ENCODE measurements around the gene TNNT2. TPM values are rescaled to one million over a fixed set of nuclear protein-coding genes. Genes with fewer than 3 reads are reported as not detected.

Gene TNNT2
- total and polyA plus RNA-seq, 5 experiments from 2014 or later, result not detected

DNA sequence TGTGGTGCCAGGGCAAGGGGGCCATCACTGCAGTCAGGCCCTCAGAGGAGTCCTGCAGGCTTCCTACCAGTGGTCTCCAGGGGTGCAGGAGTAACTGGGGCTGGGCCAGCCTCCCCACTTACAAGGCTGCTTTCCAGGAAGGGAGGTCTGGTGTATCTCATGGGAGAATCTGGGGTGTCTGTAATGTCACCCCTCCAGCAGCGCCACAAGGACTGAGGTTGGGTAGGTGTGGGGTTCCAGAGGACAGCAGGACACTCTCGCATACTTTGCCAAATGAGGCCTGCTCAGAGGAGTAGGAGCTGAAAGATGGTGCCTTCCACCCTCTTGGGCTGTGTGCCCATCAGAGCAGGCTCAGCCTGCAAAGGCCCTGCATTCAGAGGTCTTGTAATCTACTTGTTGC lies 46.9 kb downstream of the TNNT2 start:
- H3K4me1 Mint-ChIP-seq, result no peaks in the 10 kb centered on the region
- no peaks in the 10 kb centered on the region for H3K36me3 Mint-ChIP-seq
- no peak overlapping the region for H3K4me3 Mint-ChIP-seq

DNA sequence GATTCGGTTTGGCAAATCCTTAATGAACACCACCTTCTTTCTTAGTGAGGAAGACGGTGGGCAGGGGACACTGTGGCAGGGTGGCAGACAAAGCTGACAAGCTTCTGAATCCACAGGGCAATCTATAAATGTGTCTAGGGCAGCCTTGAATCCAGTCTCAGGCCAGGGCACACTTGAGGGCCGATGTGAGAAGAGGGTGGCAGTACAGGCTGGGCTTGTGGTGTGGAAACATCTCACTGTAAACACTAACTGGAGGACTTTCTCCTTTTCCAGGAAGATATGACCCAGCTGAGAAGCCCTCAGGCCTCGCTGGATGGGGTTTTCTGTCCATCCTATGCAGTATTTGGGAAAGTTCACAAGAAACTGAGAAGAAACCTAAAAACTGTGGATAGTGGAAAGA lies 47.7 kb downstream of the TNNT2 start:
- Mint-ChIP-seq H3K36me3 (no peaks in the 10 kb centered on the region), H3K27me3 (peaks cover 0 to 8% (median 0%) of the 10 kb centered on the region in 5 donors)

More for the DNA sequence above, 46.9 kb downstream of the TNNT2 start:
- POLR2A ChIA-PET, result no interaction called here
- no peak for DNase-seq
- H3K27me3 Mint-ChIP-seq, result peaks cover 0 to 8% (median 0%) of the 10 kb centered on the region in 5 donors
- no peaks in the 10 kb centered on the region for H3K9me3 Mint-ChIP-seq
- H3K27ac Mint-ChIP-seq, result no peak overlapping the region
- no peak for ATAC-seq

GRCh38 chr1:201329286-201329685 lies 48.2 kb downstream of the TNNT2 start:
- Mint-ChIP-seq H3K9me3 (no peaks in the 10 kb centered on the region), H3K4me1 (no peaks in the 10 kb centered on the region), H3K27me3 (peaks cover 0 to 8% (median 0%) of the 10 kb centered on the region in 5 donors), H3K27ac (no peak overlapping the region), H3K4me3 (no peak overlapping the region), H3K36me3 (no peaks in the 10 kb centered on the region)
- no peak for ATAC-seq
- POLR2A ChIA-PET, result no interaction called here
- no peak for DNase-seq

More for the DNA sequence above, 47.7 kb downstream of the TNNT2 start:
- Mint-ChIP-seq H3K4me3 (no peak overlapping the region), H3K9me3 (no peaks in the 10 kb centered on the region), H3K4me1 (no peaks in the 10 kb centered on the region), H3K27ac (no peak overlapping the region)
- POLR2A ChIA-PET, result no interaction called here
- ATAC-seq (no peak), DNase-seq (no peak)

- Mint-ChIP-seq H3K9me3 (no peaks in the 10 kb centered on the region), H3K27me3 (peaks cover 0 to 8% (median 0%) of the 10 kb centered on the region in 5 donors), H3K4me3 (no peak overlapping the region), H3K4me1 (no peaks in the 10 kb centered on the region), H3K27ac (no peak overlapping the region), H3K36me3 (no peaks in the 10 kb centered on the region)
- DNase-seq, result no peak
- POLR2A ChIA-PET, result no interaction called here
- no peak for ATAC-seq
Measured at GRCh38 chr1:201328576-201328975, 48.9 kb downstream of the TNNT2 start.

GRCh38 chr1:201327687-201328240 lies 49.7 kb downstream of the TNNT2 start:
- Mint-ChIP-seq H3K4me1 (no peaks in the 10 kb centered on the region), H3K27me3 (peaks cover 0 to 8% (median 0%) of the 10 kb centered on the region in 5 donors), H3K4me3 (no peak overlapping the region), H3K27ac (no peak overlapping the region), H3K9me3 (no peaks in the 10 kb centered on the region), H3K36me3 (no peaks in the 10 kb centered on the region)
- no peak for DNase-seq
- no peak for ATAC-seq
- POLR2A ChIA-PET, result no interaction called here

GRCh38 chr1:201326710-201327109 lies 50.8 kb downstream of the TNNT2 start:
- ATAC-seq (no peak), DNase-seq (no peak)
- no peaks in the 10 kb centered on the region for H3K4me1 Mint-ChIP-seq
- peak overlapping the region in 1 of 10 donors; percentile 50 for H3K27ac Mint-ChIP-seq
- no peak overlapping the region for H3K4me3 Mint-ChIP-seq
- no peaks in the 10 kb centered on the region for H3K9me3 Mint-ChIP-seq
- peaks cover 0 to 8% (median 0%) of the 10 kb centered on the region in 5 donors for H3K27me3 Mint-ChIP-seq
- POLR2A ChIA-PET, result no interaction called here
- no peaks in the 10 kb centered on the region for H3K36me3 Mint-ChIP-seq

DNA sequence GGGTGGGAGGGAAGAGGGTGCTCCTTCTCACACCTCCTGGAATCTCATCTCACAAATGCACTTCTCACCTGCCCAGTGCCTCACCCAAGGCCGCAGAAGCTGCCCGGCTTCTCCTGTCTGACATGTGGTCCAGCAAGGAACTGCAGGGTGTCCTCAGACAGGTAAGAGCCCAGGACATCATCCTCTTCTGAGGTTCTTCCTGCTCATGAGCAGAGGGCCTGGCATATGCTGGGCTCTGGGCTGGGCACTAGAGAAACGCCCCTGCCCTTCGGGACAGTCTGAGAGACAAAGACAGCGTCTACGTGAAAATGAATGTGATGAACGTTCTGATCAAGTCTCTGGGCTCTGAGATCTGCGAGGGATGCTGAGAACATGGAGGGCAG lies 51.8 kb downstream of the TNNT2 start:
- Mint-ChIP-seq H3K36me3 (no peaks in the 10 kb centered on the region), H3K4me1 (no peaks in the 10 kb centered on the region), H3K27ac (no peak overlapping the region), H3K4me3 (peak overlapping the region in 1 of 10 donors; percentile 1), H3K27me3 (peaks cover 0 to 8% (median 0%) of the 10 kb centered on the region in 5 donors), H3K9me3 (no peaks in the 10 kb centered on the region)
- DNase-seq (no peak), ATAC-seq (no peak)
- POLR2A ChIA-PET, result no interaction called here

- H3K27ac Mint-ChIP-seq, result no peak overlapping the region
- no peaks in the 10 kb centered on the region for H3K4me1 Mint-ChIP-seq
- ATAC-seq (no peak), DNase-seq (no peak)
- H3K9me3 Mint-ChIP-seq, result no peaks in the 10 kb centered on the region
- H3K36me3 Mint-ChIP-seq, result no peaks in the 10 kb centered on the region
- H3K27me3 Mint-ChIP-seq, result peaks cover 0 to 8% (median 0%) of the 10 kb centered on the region in 5 donors
- no peak overlapping the region for H3K4me3 Mint-ChIP-seq
- POLR2A ChIA-PET, result no interaction called here
Measured at GRCh38 chr1:201324821-201325677, 52.4 kb downstream of the TNNT2 start.

DNA sequence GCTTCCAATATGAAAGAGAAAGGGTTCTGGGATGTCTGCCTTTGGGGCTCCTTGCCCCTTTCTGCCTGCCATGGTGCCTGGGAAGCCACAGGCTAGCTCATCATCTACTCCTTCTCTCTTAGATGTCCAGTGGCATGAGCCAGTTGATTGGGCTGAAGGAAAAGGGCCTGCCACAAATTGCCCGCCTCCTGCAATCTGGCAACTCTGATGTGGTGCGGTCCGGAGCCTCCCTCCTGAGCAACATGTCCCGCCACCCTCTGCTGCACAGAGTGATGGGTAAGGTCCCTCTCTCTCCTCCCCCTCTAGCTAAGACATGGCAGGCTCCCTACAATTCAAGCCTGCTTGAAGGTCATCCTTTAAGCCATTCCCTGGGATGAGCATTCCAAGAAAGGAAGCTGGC lies 53.2 kb downstream of the TNNT2 start:
- ATAC-seq, result no peak
- no peaks in the 10 kb centered on the region for H3K4me1 Mint-ChIP-seq
- no peak overlapping the region for H3K4me3 Mint-ChIP-seq
- DNase-seq, result no peak
- peaks cover 0 to 8% (median 0%) of the 10 kb centered on the region in 5 donors for H3K27me3 Mint-ChIP-seq
- POLR2A ChIA-PET, result no interaction called here
- H3K27ac Mint-ChIP-seq, result no peak overlapping the region
- no peaks in the 10 kb centered on the region for H3K36me3 Mint-ChIP-seq
- H3K9me3 Mint-ChIP-seq, result no peaks in the 10 kb centered on the region

GRCh38 chr1:201322653-201323510 lies 54.6 kb downstream of the TNNT2 start:
- H3K4me1 Mint-ChIP-seq, result no peaks in the 10 kb centered on the region
- POLR2A ChIA-PET, result no interaction called here

GRCh38 chr1:201321826-201322390 lies 55.6 kb downstream of the TNNT2 start:
- no peak overlapping the region for H3K27ac Mint-ChIP-seq
- peaks cover 0 to 8% (median 2%) of the 10 kb centered on the region in 5 donors for H3K27me3 Mint-ChIP-seq
- POLR2A ChIA-PET, result no interaction called here
- H3K4me1 Mint-ChIP-seq, result no peaks in the 10 kb centered on the region
- H3K36me3 Mint-ChIP-seq, result no peaks in the 10 kb centered on the region
- no peak for ATAC-seq
- no peaks in the 10 kb centered on the region for H3K9me3 Mint-ChIP-seq
- no peak for DNase-seq
- no peak overlapping the region for H3K4me3 Mint-ChIP-seq

More at GRCh38 chr1:201322653-201323510, 54.6 kb downstream of the TNNT2 start:
- DNase-seq (no peak), ATAC-seq (no peak)
- peaks cover 0 to 8% (median 1%) of the 10 kb centered on the region in 5 donors for H3K27me3 Mint-ChIP-seq
- no peaks in the 10 kb centered on the region for H3K36me3 Mint-ChIP-seq
- H3K4me3 Mint-ChIP-seq, result no peak overlapping the region
- H3K27ac Mint-ChIP-seq, result no peak overlapping the region
- H3K9me3 Mint-ChIP-seq, result no peaks in the 10 kb centered on the region

DNA sequence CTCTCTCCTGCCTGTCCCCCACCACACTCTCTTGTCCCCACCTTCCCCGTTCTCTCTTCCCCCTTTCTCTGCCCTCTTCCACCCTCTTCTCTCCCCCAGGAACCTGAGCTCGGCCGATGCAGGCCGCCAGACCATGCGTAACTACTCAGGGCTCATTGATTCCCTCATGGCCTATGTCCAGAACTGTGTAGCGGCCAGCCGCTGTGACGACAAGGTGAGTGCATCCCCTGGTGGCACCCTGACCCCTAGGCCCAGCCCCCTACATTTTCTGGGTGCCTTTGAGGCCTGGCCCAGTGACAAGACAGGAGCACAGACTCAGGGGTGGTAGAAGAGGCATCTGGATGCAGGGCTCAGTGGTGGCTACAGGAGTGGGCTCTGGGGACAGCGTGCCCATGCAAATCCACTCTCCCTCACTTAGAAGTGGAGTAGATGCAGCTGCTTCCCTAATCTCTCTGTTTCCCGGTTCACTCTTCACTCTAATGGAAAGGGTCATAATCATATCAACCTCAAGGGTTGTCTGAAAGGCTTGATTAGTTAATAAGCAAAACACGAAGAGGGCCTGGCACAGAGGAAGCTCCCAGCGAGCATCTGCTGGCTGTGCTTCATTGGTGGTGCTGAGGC lies 57.2 kb downstream of the TNNT2 start:
- ATAC-seq (no peak), DNase-seq (no peak)
- Mint-ChIP-seq H3K27me3 (peaks cover 0 to 5% (median 3%) of the 10 kb centered on the region in 5 donors), H3K4me1 (no peaks in the 10 kb centered on the region), H3K36me3 (no peaks in the 10 kb centered on the region), H3K4me3 (no peak overlapping the region), H3K27ac (no peak overlapping the region), H3K9me3 (no peaks in the 10 kb centered on the region)
- POLR2A ChIA-PET, result no interaction called here
